Loucy (cell line): ENCODE measurements around the gene KCNK7.

Source experiments
- H2AFZ ChIP-seq: fragments of 200-600 bp; sonication (generic); 2 replicates; pipeline ENCODE4 v1.6.0; 2016; ENCODE audit warnings: antibody characterized with exemption, mild to moderate bottlenecking, low read length, moderate library complexity
- H3F3A ChIP-seq: fragments of 200-600 bp; 2 replicates; pipeline ENCODE4 v1.6.0; 2016; ENCODE audit warnings: antibody characterized with exemption, low read depth, mild to moderate bottlenecking
- H3K27me3 ChIP-seq: fragments of 200-600 bp; sonication (generic); 2 replicates; pipeline ENCODE4 v1.6.1; 2014; ENCODE audit warnings: low read length, mild to moderate bottlenecking; ENCODE audit not compliant: insufficient read depth, poor library complexity, severe bottlenecking
- H3K36me3 ChIP-seq: fragments of 200-600 bp; sonication (generic); 2 replicates; pipeline ENCODE4 v1.6.1; 2016; ENCODE audit warnings: low read length; ENCODE audit not compliant: insufficient read depth
- H3K4me1 ChIP-seq: fragments of 200-600 bp; sonication (generic); 2 replicates; pipeline ENCODE4 v1.5.1; 2014; ENCODE audit warnings: low read length, mild to moderate bottlenecking; ENCODE audit not compliant: insufficient read depth, poor library complexity, severe bottlenecking
- H3K4me2 ChIP-seq: fragments of 200-600 bp; sonication (generic); 2 replicates; pipeline ENCODE4 v1.6.0; 2014; ENCODE audit warnings: antibody characterized with exemption, low read length, low read depth, mild to moderate bottlenecking; ENCODE audit not compliant: poor library complexity, severe bottlenecking
- H3K4me3 ChIP-seq: fragments of 200-600 bp; sonication (generic); 2 replicates; pipeline ENCODE4 v1.5.1; 2014; ENCODE audit warnings: low read length, mild to moderate bottlenecking, mixed read lengths; ENCODE audit not compliant: poor library complexity, severe bottlenecking
- H3K79me2 ChIP-seq: fragments of 200-600 bp; sonication (generic); 2 replicates; pipeline ENCODE4 v1.6.1; 2014; ENCODE audit warnings: low read length; ENCODE audit not compliant: insufficient read depth
- H3K9ac ChIP-seq: fragments of 200-600 bp; sonication (generic); 2 replicates; pipeline ENCODE4 v1.6.0; 2014; ENCODE audit warnings: mild to moderate bottlenecking, low read depth, low read length, moderate library complexity; ENCODE audit not compliant: poor library complexity, severe bottlenecking
- H3K9me2 ChIP-seq: fragments of 200-600 bp; sonication (generic); replicated peaks from 2 replicates; pipeline ENCODE4 v1.6.1; 2016; ENCODE audit warnings: low read depth, low read length, mixed read lengths
- H3K9me3 ChIP-seq: fragments of 200-600 bp; sonication (generic); 2 replicates; pipeline ENCODE4 v1.6.1; 2014; ENCODE audit warnings: mild to moderate bottlenecking, antibody characterized with exemption, low read length, low read depth; ENCODE audit not compliant: insufficient read depth
- H4K20me1 ChIP-seq: fragments of 200-600 bp; sonication (generic); 2 replicates; pipeline ENCODE4 v1.6.0; 2014; ENCODE audit warnings: antibody characterized with exemption, low read length, mild to moderate bottlenecking; ENCODE audit not compliant: insufficient read depth, poor library complexity, severe bottlenecking
- CTCF ChIP-seq: fragments of 200-600 bp; sonication (generic); conservative IDR thresholded peaks from 2 replicates; pipeline ENCODE4 v1.5.1; 2014; ENCODE audit warnings: mild to moderate bottlenecking, antibody characterized with exemption, low read length
- EZH2phosphoT487 ChIP-seq: fragments of 200-600 bp; IDR thresholded peaks from 2 replicates; pipeline ENCODE4 v1.6.1; 2018; ENCODE audit warnings: antibody characterized with exemption, mild to moderate bottlenecking, moderate library complexity, borderline replicate concordance

The KCNK7 gene

GRCh38 chr11:65625628-65626342 is 30.2 kb upstream of the KCNK7 start:
- H3K27me3 ChIP-seq, result no peaks in the 10 kb centered on the region
- peak; percentile 62 for TF ChIP-seq CTCF
- no peak for TF ChIP-seq EZH2phosphoT487
- H3K36me3 ChIP-seq, result peaks cover 56% of the 10 kb centered on the region; the same call in 1 of the 2 replicates
- H3K9me3 ChIP-seq, result no peaks in the 10 kb centered on the region
- H3K9ac ChIP-seq, result no peak overlapping the region
- H2AFZ ChIP-seq, result no peak overlapping the region
- no peaks in the 10 kb centered on the region for H3K9me2 ChIP-seq
- H3K79me2 ChIP-seq, result peaks cover 2% of the 10 kb centered on the region; the same call in 1 of the 2 replicates
- H3K4me3 ChIP-seq, result no peak overlapping the region
- no peaks in the 10 kb centered on the region for H3K4me1 ChIP-seq
- no peak overlapping the region for H3K4me2 ChIP-seq
- H3F3A ChIP-seq, result no peaks in the 10 kb centered on the region
- no peaks in the 10 kb centered on the region for H4K20me1 ChIP-seq

- Histone ChIP-seq H3F3A (no peaks in the 10 kb centered on the region), H3K9me2 (no peaks in the 10 kb centered on the region), H3K27me3 (no peaks in the 10 kb centered on the region), H2AFZ (no peak overlapping the region), H3K4me3 (no peak overlapping the region), H4K20me1 (no peaks in the 10 kb centered on the region), H3K4me2 (no peak overlapping the region), H3K79me2 (peaks cover 8% of the 10 kb centered on the region; the same call in 1 of the 2 replicates), H3K36me3 (peaks cover 59% of the 10 kb centered on the region; the same call in 1 of the 2 replicates), H3K4me1 (no peaks in the 10 kb centered on the region), H3K9ac (no peak overlapping the region), H3K9me3 (no peaks in the 10 kb centered on the region)
- no peak for TF ChIP-seq EZH2phosphoT487
- TF ChIP-seq CTCF, result no peak
Observed at GRCh38 chr11:65624931-65625627, 29.5 kb upstream of the KCNK7 start.

- peaks cover under 1% of the 10 kb centered on the region for H4K20me1 ChIP-seq
- no peak overlapping the region for H3K4me3 ChIP-seq
- H3F3A ChIP-seq, result no peaks in the 10 kb centered on the region
- H2AFZ ChIP-seq, result no peak overlapping the region
- no peak overlapping the region for H3K4me2 ChIP-seq
- peaks cover 58% of the 10 kb centered on the region; the same call in 1 of the 2 replicates for H3K36me3 ChIP-seq
- no peaks in the 10 kb centered on the region for H3K9me2 ChIP-seq
- no peaks in the 10 kb centered on the region for H3K27me3 ChIP-seq
- peaks cover 18% of the 10 kb centered on the region; the same call in 1 of the 2 replicates for H3K79me2 ChIP-seq
- no peaks in the 10 kb centered on the region for H3K4me1 ChIP-seq
- H3K9me3 ChIP-seq, result no peaks in the 10 kb centered on the region
- no peak overlapping the region for H3K9ac ChIP-seq
- TF ChIP-seq CTCF (no peak), EZH2phosphoT487 (no peak)
Observed at GRCh38 chr11:65623852-65624616, 28.4 kb upstream of the KCNK7 start.
